GM23338 (cell line): ENCODE measurements around the gene ARHGDIA.

Experiments used
- CREB1 ChIP-seq: fragments of 250-450 bp; sonication (Bioruptor Pico); IDR thresholded peaks from 2 replicates; pipeline ENCODE4 v1.5.0; 2020; ENCODE audit warnings: low read depth, mild to moderate bottlenecking, moderate library complexity
- CTCF ChIP-seq, 2 experiments: fragments of 200-600 bp in 1 of 2; sonication (generic) in 1 of 2; conservative IDR thresholded peaks; 2 replicates each; pipeline versions ENCODE4 v1.5.1 to v1.6.1; 2016 to 2017; ENCODE audit warnings: antibody characterized with exemption in 2 of 2, low read depth in 2 of 2, mild to moderate bottlenecking in 2 of 2, moderate library complexity in 1 of 2
- ETS1 ChIP-seq: IDR thresholded peaks from 2 replicates; pipeline ENCODE4 v1.6.1; 2016; ENCODE audit warnings: antibody characterized with exemption
- EZH2 ChIP-seq: fragments of 200-600 bp; sonication (generic); IDR thresholded peaks from one replicate; pipeline ENCODE4 v1.8.0; 2017; ENCODE audit warnings: antibody characterized with exemption, mild to moderate bottlenecking, low read depth; ENCODE audit not compliant: unreplicated experiment
- EZH2phosphoT487 ChIP-seq: fragments of 200-600 bp; sonication (generic); IDR thresholded peaks from one replicate; pipeline ENCODE4 v1.8.1; 2018; ENCODE audit warnings: antibody characterized with exemption; ENCODE audit not compliant: unreplicated experiment
- JUNB ChIP-seq: IDR thresholded peaks from one replicate; pipeline ENCODE4 v1.6.1; 2016; ENCODE audit warnings: antibody characterized with exemption; ENCODE audit not compliant: unreplicated experiment
- NANOG ChIP-seq: IDR thresholded peaks from 2 replicates; pipeline ENCODE4 v1.6.1; 2016; ENCODE audit warnings: antibody characterized with exemption, borderline replicate concordance
- POLR2AphosphoS5 ChIP-seq: IDR thresholded peaks from 2 replicates; pipeline ENCODE4 v1.6.1; 2016; ENCODE audit warnings: antibody characterized with exemption, low read depth
- REST ChIP-seq: IDR thresholded peaks from one replicate; pipeline ENCODE4 v1.6.1; 2018; ENCODE audit warnings: antibody characterized with exemption; ENCODE audit not compliant: unreplicated experiment
- STAT1 ChIP-seq: IDR thresholded peaks from one replicate; pipeline ENCODE4 v1.6.1; 2016; ENCODE audit warnings: antibody characterized with exemption; ENCODE audit not compliant: unreplicated experiment
- ZNF114 ChIP-seq: fragments of 250-450 bp; sonication (Bioruptor Pico); IDR thresholded peaks from 2 replicates; pipeline ENCODE4 v1.5.0; 2020; ENCODE audit warnings: mild to moderate bottlenecking, moderate library complexity
- ZNF331 ChIP-seq: fragments of 250-450 bp; sonication (Bioruptor Pico); IDR thresholded peaks from 2 replicates; pipeline ENCODE4 v1.5.0; 2020; ENCODE audit warnings: low read depth, mild to moderate bottlenecking, moderate library complexity
- ZNF462 ChIP-seq: fragments of 250-450 bp; sonication (Bioruptor Pico); IDR thresholded peaks from 2 replicates; pipeline ENCODE4 v1.5.0; 2020; ENCODE audit warnings: mild to moderate bottlenecking, moderate library complexity

- TF ChIP-seq ZNF462: no peak
- no peak for TF ChIP-seq CTCF (conservative IDR thresholded peaks at IDR 0.05; ENCODE audit: low read depth in 2 of 2)
- TF ChIP-seq POLR2AphosphoS5: no peak
- no peak for TF ChIP-seq REST
- no peak for TF ChIP-seq CREB1 (CRISPR knock-in tag)
- no peak for TF ChIP-seq EZH2
- TF ChIP-seq ZNF114 (CRISPR knock-in tag): no peak
- TF ChIP-seq ETS1: no peak
- TF ChIP-seq JUNB: no peak
- no peak for TF ChIP-seq STAT1
- no peak for TF ChIP-seq EZH2phosphoT487
- no peak for TF ChIP-seq NANOG
- TF ChIP-seq ZNF331 (CRISPR knock-in tag): no peak
Measured at GRCh38 chr17:81914103-81914850, 43.1 kb upstream of the ARHGDIA start.
